HG02610 (cell line): Measurements from ENCODE around the gene CELSR1.

Source experiments
- ATAC-seq: cut with Tn5 transposase; IDR thresholded peaks from one replicate; pipeline ENCODE4 v1.9.1; 2021; ENCODE audit warnings: mild to moderate bottlenecking, moderate library complexity; ENCODE audit not compliant: unreplicated experiment

The CELSR1 gene

GRCh38 chr22:46574993-46575910, 37.8 kb upstream of the CELSR1 start:
- ATAC-seq, result no peak

- ATAC-seq, result no peak
Measured at GRCh38 chr22:46574438-46574992, 37.1 kb upstream of the CELSR1 start.

GRCh38 chr22:46573781-46574437, 36.5 kb upstream of the CELSR1 start:
- no peak for ATAC-seq

- no peak for ATAC-seq
Measured at GRCh38 chr22:46572911-46573780, 35.7 kb upstream of the CELSR1 start.

DNA sequence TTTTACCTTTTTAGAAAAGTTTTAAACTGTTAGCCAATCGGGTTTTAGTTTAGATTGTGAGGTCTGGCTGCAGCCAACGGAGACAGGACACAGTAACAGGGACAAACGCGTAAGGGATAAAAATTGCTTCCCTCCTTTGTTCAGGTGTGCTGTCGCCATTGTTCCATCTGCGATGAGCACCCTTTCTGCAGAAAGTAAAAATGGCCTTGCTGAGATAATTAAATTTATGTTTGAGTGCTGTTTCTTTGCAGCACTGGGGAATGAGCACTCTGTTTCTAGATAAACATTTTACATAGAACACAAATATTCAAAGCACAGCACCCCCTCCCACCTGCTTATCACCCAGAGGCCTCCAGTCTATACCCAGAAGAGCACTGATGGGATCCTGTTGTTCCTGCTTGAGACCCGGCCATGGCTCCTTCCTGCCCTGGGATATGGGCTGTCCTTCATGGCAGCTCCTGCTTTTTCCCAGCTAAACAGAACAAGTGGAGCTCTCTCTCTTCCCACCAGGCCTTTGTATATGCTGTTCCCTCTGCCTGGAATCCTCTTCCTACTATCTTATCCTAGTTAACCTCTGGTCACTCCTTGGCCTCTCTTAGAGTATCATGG, 34.3 kb upstream of the CELSR1 start:
- no peak for ATAC-seq

DNA sequence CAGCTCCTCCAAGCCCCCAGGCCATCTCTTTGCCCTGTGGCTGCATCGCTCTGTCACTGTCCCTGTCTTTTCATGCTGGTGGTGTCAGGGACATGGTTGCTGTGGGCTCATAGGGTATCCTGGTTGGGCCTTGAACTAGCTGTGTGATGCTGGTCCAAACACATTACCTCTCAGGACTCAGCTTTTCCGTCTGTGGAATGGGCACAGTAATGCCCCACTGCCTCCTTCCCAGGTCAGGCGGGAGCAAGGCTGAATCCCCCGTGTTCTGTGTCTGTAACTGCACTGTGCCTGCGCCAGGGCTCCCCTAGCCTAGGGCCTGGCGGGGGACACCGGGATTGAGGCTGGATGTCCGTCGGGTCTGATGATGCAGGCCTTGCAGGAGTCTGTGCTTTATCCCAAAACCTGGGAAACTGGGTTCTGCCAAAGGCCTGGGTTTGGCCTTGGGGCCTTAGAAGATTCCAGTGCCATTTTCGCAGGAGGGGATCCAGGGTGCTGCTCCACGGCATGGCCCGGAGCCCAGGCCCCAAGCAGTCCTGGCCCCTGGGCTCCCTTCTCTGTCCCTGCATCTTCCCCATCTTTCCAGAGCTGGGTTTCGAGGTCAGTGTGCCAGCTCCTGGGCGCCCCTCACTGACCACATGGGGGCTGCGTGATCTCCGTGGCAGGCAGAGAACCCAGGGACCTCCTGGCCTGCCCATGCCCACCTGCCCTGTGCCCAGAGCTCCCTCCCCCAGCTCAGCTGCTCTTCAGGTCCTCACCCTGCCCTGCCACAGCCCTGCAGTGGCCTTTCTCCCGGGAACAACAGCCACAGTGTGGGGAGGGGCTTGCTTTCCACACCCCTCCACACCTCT, 32.7 kb upstream of the CELSR1 start:
- ATAC-seq, result no peak

DNA sequence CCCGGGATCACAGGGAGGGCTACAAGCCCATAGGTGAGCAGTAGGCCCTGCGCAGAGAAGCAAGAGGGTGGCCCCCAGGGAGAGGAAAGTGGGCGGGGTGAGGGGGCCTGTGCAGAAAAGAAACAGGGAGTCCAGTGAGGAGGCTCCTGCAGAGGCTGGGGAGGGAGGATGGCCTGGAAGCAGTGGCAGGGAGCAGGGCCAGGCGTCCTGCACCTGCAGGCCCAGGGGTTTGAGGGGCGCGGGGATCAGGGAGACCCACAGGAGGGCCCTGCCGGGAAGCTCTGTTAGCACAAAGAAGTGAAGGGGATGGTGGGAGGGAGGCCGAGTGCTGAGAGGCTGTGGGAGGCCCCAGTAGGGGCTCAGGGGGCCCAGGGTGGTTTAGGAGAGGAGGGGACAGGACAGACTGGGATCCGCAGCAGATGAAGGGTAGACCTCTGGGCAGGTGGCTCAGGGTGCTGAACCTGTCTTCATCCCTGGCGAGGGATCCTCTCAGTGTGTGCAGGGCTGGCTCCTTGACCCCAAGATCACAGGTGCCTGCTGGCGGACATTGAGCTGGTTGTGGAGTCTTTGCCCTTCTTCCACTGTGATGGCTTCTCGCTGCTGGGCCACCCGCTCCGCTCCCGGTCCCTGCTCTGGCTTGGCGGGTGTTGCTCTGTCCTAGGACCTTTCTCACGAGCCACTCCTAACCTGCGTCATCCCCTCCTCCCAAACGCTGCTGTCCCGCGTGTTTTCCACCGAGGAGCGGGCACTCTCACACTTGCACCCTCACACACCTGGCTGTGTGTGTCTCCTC, 31.8 kb upstream of the CELSR1 start:
- ATAC-seq, result no peak

DNA sequence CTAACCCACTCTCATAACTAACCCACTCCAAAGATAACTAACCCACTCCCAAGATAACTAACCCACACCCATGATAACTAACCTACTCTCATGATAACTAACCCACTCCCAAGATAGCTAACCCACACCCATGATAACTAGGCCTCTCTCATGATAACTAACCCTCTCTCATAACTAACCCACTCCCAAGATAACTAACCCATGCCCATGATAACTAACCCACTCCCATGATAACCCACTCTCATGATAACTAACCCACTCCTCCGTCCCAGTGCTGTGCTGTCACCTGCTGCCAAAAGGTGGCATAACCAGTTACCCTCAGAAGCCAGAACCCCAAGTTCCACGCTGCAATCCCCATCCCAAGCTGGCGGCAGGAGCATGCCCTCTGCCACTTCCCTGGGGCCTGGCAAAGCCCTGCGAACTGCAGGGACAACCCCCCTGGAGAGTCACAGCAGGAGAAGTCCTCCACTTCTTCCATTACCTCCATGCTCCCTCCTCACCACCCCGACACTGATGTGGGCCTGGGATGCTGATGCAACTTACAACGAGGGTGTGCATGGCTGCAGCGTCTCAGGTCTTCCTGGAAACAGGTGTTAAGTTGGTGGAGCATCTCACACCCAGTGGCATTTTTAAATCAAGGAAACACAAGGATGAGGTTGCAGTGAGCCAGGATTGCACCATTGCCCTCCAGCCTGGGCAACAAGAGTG, 30.8 kb upstream of the CELSR1 start:
- ATAC-seq, result no peak

- ATAC-seq, result no peak
Measured at GRCh38 chr22:46567471-46567870, 30.1 kb upstream of the CELSR1 start.

DNA sequence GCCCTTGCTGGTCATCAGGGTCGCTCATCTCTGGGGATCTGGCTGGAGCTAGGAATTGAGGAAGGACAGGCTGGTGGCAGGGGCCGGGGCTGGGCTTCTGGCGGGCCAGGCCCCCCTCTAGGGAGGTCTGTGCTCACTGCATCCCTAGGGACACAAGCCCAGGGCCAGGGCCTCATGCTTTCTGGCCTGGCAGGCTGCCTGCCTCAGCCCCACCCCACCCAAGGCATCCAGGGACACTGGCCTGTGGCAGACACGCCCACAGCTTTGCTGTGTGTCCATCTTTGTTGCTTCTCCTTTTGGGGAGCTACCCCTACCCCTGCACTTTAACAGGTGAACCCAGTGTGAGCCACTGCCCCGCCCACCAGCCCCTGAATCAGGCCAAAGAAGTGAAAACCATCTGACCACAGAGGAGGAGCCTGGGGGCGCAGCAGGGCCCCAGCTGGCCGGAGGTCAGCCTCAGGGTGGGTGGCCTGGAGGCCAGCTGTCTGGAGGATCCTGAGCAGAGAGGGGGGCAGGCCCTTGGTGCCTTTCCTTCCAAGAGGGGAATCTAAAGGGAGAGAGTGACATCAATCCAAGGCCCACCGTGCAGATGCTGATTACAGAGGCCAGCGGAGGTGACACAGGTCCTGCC, 26.8 kb upstream of the CELSR1 start:
- no peak for ATAC-seq

GRCh38 chr22:46563381-46564083, 26.1 kb upstream of the CELSR1 start:
- no peak for ATAC-seq

- no peak for ATAC-seq
Measured at GRCh38 chr22:46561435-46561905, 24.1 kb upstream of the CELSR1 start.

- no peak for ATAC-seq
Measured at GRCh38 chr22:46560696-46561295, 23.4 kb upstream of the CELSR1 start.

DNA sequence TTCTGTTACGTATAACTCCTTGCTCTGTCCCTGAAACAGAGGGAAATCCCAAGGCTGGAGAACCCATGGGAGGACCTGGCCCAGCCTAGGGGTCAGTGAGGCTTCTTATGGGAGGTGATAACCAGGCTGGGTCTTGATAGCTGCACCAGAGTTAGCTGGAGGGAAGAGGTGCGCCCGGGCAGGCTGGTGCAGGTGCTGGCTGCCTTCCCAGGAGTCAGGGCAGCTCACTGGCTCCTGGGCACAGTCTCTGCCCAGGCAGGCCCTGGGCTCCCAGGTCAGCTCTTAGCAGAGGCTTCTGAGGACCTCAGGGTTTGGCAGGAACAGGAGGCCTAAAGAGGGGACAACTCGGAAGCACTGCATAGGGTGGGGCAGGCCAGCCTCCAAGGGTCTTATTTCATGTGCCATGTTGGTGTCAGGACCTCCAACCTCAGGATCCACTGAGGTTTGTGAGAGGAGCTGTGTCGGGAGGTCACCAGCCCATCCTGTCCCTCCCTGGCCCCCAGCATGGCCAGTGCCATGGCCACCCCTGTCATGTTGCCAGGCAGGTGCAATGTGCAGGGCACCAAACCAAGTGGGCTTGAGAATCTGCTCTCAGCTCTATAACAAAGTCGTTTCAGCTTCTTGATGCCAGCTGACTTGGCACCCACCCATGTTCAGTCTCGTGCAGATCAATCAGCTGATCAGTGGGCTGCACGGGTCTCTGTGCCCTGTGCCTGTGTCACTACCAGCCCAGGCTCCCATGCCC, 20.5 kb upstream of the CELSR1 start:
- no peak for ATAC-seq

DNA sequence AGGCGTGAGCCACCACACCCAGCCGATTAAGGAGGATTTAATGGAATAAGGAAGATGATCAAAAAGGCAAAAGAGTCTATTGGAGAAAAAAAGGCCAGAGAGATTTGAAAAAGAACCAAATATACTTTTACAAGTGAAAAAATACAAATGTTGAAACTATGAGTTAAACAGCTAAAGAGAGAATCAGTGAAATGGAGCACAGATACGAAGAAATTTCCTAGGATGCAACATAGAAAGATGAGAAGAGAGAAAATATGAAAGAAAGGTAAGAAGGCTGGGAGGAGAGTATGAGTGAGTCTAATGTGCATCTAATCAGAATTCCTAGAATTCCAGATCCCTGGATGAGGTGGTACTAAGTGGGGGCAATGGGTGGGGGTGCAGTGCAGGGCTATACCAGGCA, 19.4 kb upstream of the CELSR1 start:
- no peak for ATAC-seq

DNA sequence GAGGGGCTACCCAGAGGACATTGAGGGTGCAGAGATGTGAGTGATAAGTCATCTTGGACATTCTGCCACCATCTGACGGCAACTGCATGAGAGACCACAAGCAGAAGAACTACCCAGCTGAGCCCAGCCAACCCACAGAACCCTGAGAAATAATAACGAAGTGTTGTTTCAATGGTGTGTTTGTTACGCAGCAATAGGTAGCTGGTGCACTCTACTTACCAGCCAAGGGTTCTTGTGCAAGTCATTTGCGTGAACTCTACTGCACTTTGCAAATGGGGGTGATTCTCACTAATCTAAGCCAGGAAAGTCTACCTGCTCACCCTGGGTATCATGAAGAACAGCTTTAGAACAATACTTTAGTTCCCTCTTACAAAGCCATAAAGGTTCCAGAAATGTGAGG, 15.8 kb upstream of the CELSR1 start:
- no peak for ATAC-seq
